ENCODE measurements around the gene PPP1R1A. TPM values are rescaled to one million over a fixed set of nuclear protein-coding genes. Genes with fewer than 3 reads are reported as not detected.

PPP1R1A gene
- total RNA-seq, 1 experiment from 2014 or later: 110 TPM

DNA sequence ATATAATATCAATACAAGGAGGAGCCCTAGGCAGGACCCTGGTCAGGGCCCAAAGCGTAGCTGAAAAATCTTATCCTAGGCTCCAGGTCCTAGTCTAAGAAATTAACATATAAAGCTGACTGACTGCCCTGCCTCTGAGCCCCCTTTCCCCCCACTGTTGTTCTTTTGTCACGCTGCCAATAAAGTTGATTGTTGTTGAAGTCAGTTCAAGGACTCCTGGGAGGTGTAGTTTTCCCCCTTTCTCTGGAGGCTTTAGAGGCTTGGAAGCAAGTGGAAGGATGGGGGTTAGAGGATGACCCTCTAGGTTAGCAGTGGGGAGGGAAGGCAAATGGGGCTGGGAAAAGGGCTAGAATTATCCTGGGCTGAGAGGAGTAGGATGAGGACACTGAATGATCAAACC lies 3.2 kb downstream of the PPP1R1A start:
- no TSS peak for BruUV-seq (replicated peaks)
- TF ChIP-seq, protein P1, sequence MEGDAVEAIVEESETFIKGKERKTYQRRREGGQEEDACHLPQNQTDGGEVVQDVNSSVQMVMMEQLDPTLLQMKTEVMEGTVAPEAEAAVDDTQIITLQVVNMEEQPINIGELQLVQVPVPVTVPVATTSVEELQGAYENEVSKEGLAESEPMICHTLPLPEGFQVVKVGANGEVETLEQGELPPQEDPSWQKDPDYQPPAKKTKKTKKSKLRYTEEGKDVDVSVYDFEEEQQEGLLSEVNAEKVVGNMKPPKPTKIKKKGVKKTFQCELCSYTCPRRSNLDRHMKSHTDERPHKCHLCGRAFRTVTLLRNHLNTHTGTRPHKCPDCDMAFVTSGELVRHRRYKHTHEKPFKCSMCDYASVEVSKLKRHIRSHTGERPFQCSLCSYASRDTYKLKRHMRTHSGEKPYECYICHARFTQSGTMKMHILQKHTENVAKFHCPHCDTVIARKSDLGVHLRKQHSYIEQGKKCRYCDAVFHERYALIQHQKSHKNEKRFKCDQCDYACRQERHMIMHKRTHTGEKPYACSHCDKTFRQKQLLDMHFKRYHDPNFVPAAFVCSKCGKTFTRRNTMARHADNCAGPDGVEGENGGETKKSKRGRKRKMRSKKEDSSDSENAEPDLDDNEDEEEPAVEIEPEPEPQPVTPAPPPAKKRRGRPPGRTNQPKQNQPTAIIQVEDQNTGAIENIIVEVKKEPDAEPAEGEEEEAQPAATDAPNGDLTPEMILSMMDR (conservative IDR thresholded peaks at IDR 0.05; ENCODE audit: low read depth, low read length): no peak
- no peak for TF ChIP-seq EZH2 (IDR thresholded peaks at IDR 0.05; ENCODE audit: borderline replicate concordance, low read depth, low read length, poor library complexity, severe bottlenecking)
- CTCF ChIA-PET: no interaction called here

DNA sequence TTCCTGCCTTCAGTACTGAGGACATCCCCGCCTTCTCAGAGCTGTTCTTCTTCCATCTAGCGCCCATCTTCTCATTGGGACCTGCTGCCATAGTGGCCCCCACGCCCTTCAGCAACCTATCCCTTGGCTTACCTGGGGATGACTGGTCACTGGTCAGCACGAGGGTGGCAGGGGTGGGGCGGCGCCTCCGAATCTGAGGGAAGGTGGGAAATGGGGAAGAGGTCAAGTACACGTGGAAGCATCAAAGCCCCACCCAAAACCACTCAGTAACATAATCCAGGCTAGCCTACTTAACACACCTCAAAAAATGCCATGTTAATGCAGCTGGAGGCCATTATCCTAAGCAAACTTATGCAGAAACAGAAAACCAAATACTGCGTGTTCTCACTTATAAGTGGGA lies 4.3 kb downstream of the PPP1R1A start:
- peaks cover 43% of the 10 kb centered on the region for H3K4me1 ChIP-seq (ENCODE audit: insufficient read depth, low read length, poor library complexity, severe bottlenecking)
- H3K27ac ChIP-seq (ENCODE audit: low read depth, low read length, poor library complexity, severe bottlenecking): no peak overlapping the region
- H3K36me3 ChIP-seq (ENCODE audit: insufficient read depth, low read length, poor library complexity, severe bottlenecking): peaks cover 32% of the 10 kb centered on the region
- no peaks in the 10 kb centered on the region for H3K9me3 ChIP-seq (ENCODE audit: low read depth, low read length, poor library complexity, severe bottlenecking)
- H3K27me3 ChIP-seq (replicated peaks; ENCODE audit: insufficient read depth, low read depth, low read length, poor library complexity): no peaks in the 10 kb centered on the region
- DNase-seq (ENCODE audit: low spot score): no peak
- ChIA-PET POLR2A (ENCODE audit: low non-redundant PET) (no interaction called here), CTCF (no interaction called here)
- H3K4me3 ChIP-seq (ENCODE audit: low read depth, low read length, poor library complexity, severe bottlenecking): no peak overlapping the region
- intact Hi-C loops (cut with micrococcal nuclease; ENCODE audit: unreplicated experiment): loop anchor here (5.0 kb wide), 1 partner anchor 373 kb away; no protein-coding TSS in a partner anchor
- TF ChIP-seq, protein P1 (conservative IDR thresholded peaks at IDR 0.05; ENCODE audit: low read depth, low read length): no peak
- TF ChIP-seq EZH2 (IDR thresholded peaks at IDR 0.05; ENCODE audit: borderline replicate concordance, low read depth, low read length, poor library complexity, severe bottlenecking): no peak
- no TSS peak for BruUV-seq (replicated peaks)

More for the DNA sequence above, 3.2 kb downstream of the PPP1R1A start:
- H3K9me3 ChIP-seq (ENCODE audit: low read depth, low read length, poor library complexity, severe bottlenecking): no peaks in the 10 kb centered on the region
- peak; percentile 47 for DNase-seq (ENCODE audit: low spot score)
- no peaks in the 10 kb centered on the region for H3K27me3 ChIP-seq (replicated peaks; ENCODE audit: insufficient read depth, low read depth, low read length, poor library complexity)
- POLR2A ChIA-PET (ENCODE audit: low non-redundant PET): no interaction called here
- H3K36me3 ChIP-seq (ENCODE audit: insufficient read depth, low read length, poor library complexity, severe bottlenecking): peaks cover 27% of the 10 kb centered on the region
- H3K4me1 ChIP-seq (ENCODE audit: insufficient read depth, low read length, poor library complexity, severe bottlenecking): peaks cover 39% of the 10 kb centered on the region
- no peak overlapping the region for H3K27ac ChIP-seq (ENCODE audit: low read depth, low read length, poor library complexity, severe bottlenecking)
- H3K4me3 ChIP-seq (ENCODE audit: low read depth, low read length, poor library complexity, severe bottlenecking): no peak overlapping the region
- intact Hi-C loops (cut with micrococcal nuclease; ENCODE audit: unreplicated experiment): no loop called here

DNA sequence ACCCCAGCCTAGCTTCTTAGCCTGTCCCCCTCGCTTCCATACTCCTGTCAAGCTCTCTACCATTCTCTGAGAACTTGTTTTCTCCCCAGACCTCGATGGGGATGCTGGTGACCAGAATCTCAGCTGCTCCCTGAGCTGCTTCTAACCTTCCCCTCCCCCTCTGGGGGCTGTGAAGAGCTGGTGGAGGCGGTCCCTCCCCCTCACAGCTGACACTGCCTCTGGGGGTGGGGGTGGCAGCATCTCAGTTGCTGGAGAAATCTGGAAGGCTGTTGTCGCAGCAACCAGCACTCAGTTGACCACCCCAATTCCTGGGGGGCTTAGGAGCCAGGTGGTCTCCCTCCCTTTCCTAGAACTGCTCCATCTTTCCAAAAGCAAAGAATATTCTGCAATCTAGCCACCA lies 4.7 kb downstream of the PPP1R1A start:
- intact Hi-C loops (cut with micrococcal nuclease; ENCODE audit: unreplicated experiment): loop anchor here (5.0 kb wide), 1 partner anchor 374 kb away; no protein-coding TSS in a partner anchor
- no peak for DNase-seq (ENCODE audit: low spot score)
- Histone ChIP-seq H3K36me3 (ENCODE audit: insufficient read depth, low read length, poor library complexity, severe bottlenecking) (peaks cover 35% of the 10 kb centered on the region), H3K27me3 (replicated peaks; ENCODE audit: insufficient read depth, low read depth, low read length, poor library complexity) (no peaks in the 10 kb centered on the region), H3K9me3 (ENCODE audit: low read depth, low read length, poor library complexity, severe bottlenecking) (no peaks in the 10 kb centered on the region), H3K4me3 (ENCODE audit: low read depth, low read length, poor library complexity, severe bottlenecking) (no peak overlapping the region), H3K4me1 (ENCODE audit: insufficient read depth, low read length, poor library complexity, severe bottlenecking) (peaks cover 41% of the 10 kb centered on the region), H3K27ac (ENCODE audit: low read depth, low read length, poor library complexity, severe bottlenecking) (no peak overlapping the region)
- POLR2A ChIA-PET (ENCODE audit: low non-redundant PET): no interaction called here
- CTCF ChIA-PET: no interaction called here
- TF ChIP-seq, protein P1 (conservative IDR thresholded peaks at IDR 0.05; ENCODE audit: low read depth, low read length): no peak
- TF ChIP-seq EZH2 (IDR thresholded peaks at IDR 0.05; ENCODE audit: borderline replicate concordance, low read depth, low read length, poor library complexity, severe bottlenecking): no peak
- BruUV-seq (replicated peaks): no TSS peak
